DMS53 (cell line): ENCODE results near the gene ACVR1B.

ENCODE experiments used
- DNase-seq: peaks from one replicate; lab custom pipeline; 2025; lab: John Stamatoyannopoulos, UW

The ACVR1B gene

GRCh38 chr12:51943346-51943745 is 8.2 kb upstream of the ACVR1B start:
- DNase-seq: no peak

GRCh38 chr12:51944608-51945233 is 6.8 kb upstream of the ACVR1B start:
- no peak for DNase-seq

- DNase-seq: no peak
Measured at GRCh38 chr12:51947246-51947996, 4.1 kb upstream of the ACVR1B start.

DNA sequence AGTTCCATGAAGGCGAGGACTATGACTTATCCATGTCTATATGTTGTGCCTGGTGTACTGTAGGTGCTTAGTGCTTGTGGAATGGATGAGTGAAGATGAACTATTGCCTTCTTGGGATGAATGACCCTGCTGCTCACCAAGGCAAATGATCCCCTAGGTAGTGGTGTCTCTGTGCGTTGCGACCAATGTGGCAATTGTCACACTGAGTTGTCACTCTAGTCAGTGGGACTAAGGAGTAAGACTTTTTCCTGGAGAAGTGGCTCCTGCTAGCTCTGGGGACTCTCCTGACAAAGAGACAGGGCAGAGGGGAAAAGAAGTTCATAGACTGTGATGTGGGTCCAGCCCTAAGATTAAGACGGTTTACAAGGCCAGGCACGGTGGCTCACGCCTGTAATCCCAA is 3.4 kb upstream of the ACVR1B start:
- DNase-seq: no peak

DNA sequence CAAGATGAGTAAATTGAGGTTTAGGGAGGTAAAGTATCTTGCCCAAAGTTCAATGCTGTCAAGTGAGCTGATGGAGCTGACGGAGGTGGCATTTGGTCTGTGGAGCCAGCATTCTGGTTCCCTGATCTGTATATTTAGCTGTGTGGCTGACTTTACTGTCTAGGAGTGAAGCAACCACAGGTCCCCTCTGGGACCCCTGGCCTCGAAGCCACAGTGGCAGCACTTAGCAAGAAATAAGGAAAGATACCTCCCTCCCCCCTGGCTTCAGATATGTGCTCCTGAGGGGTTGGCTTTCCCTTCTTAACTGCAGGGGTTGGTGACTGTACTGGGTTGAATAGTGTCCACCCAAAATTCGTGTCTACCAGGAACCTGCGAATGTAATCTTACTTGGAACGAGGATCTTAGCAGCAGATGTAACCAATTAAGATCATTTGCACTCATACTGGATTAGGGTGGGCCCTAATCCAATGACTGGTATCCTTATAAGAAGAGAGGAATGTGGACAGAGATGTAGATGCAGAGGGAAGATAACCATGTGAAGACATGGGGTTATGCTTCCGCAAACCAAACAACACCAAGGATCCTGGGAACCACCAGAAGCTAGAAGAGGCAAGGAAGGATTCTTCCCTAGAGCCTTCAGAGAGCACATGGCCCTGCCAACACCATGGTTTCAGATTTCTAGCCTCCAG is 2.0 kb upstream of the ACVR1B start:
- no peak for DNase-seq

DNA sequence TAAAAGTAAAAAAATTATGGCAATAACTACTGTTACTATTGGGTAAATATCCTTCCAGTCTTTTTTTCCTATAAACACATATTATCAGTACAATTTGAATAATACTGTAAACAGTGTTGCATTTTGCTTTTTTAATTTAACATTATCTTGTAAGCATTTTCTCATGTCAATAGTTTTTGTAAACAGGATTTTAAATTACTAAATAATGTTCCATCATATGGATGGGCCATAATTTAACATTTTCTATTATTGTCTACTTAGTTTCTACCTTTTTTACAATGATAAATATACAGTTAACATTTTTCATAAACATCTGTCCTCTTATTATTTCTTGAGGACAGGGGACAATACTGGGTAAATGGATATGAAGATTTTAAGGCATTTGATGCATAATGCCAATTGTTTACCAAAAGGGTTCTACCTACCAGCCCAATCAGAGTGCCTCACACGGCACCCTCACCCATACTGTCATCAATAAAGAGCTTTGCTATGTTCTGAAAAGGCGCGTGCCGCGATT is 759 bp upstream of the ACVR1B start:
- no peak for DNase-seq

DNA sequence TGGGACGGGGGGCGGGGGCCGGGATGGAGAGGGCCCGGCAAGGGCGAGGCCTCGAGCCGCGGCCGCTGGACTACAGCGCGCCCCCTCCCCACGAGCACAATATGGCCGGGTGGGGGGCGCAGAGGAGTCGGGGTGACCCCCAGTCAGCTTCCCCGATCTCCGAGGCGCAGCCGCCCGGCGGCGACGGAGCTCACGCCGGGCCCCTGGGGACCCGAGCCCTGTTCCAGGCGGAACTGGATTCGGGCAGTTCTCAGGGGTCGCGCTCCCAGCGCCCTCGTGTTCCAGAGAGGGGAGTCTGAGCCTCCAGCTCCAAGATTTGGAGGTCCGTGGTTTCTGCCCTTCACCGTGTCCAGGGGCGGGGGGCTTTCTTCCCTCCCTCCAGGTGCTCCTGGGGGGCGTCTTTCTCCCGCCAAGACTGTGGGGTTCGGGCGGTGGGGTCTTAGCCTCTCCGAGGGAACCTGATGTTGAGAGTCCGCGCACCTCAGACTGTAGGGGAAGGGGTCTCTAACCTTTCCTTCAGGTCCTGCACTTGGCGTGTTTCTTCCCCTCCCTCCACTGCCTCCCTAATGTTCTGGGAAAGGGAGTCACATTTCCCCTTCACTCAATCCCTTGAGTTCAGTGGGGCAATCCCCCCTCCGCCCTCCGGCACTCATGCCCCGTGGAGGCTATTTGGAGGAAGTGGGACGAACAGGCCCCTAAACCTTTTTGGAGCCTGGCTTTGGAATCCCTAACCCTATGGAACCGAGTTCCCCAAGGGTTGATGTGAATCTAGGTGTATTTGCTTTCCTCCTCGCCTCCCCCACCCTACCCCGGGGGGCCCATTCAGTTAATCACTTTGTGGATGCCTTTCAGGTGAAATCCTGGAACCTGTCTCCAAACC is 584 bp downstream of the ACVR1B start:
- peak; percentile 55 for DNase-seq

DNA sequence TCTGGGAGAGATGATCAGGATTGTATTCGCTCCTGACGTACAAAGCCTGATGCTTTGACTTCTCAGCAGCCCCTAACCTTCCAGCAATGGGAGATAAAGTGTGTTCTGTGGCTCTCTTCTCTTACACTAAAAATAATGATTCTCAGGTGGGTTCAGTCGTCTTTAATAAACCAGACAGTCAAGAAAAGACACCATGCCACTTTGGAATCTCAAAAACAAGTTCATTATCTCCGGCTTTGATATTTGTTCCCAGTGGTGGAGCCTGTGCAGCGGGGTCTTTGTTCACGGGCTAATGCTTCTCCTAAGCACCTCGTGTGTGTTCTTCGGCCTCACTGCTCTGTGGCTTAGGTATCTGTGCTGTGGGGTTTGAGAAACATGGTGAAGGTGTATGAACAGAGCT is 1.6 kb downstream of the ACVR1B start:
- no peak for DNase-seq

GRCh38 chr12:51953864-51954263 is 2.4 kb downstream of the ACVR1B start:
- no peak for DNase-seq

DNA sequence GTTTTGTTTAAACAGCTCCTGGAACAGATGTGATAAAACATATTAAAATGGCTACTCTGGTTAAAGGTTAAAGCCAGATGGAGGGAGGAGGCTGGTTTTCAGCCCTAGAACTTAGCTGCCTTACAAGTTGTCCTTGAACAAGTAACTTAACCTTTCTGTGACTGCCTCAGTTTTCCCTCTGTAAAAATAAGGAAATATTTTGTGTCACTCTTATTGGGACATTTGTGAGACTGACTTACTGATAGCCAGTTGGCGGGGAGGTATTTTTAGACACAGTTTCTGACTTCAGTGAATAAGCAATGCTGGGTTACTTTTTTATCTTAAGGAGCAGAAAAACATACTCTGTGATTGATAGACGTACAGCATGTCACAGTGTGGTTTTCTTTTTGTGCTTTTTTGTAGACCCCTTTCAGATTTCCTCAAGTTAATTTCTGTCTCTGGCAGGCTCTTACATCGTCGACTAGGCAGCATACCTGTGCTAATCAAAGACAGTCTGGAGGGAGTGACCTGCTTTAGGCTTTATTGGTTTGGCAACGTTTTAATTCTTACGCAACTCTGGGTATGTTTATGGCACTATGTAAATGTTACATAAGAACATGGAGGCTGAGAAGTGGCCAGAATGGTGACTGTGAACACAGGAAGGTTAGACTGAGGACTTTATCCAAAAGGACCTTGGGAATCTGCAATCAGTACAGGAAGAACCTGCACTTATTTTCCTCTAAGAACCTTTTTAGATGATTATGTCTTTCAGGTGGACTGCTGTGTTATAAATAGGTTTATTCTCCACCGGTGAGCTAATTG is 3.3 kb downstream of the ACVR1B start:
- no peak for DNase-seq

DNA sequence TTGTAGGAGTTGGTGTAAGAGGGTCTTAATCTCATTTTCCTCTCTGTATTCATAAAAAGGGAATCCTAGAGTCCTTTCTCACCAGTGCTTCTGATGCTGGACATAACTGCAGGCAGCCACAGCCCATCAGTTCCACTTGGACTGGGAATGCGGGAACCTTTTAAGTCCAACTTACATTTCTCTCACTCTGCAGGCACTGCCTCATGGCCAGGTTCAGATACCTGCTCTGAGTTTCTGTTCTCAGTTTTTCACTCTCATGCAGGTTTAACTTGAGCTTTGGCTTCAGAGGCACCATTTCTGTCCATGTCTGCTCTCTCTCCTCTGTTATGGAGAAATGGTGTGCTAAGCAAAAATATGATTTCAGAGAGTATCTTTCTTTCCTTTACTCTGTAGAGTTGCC is 4.2 kb downstream of the ACVR1B start:
- no peak for DNase-seq

DNA sequence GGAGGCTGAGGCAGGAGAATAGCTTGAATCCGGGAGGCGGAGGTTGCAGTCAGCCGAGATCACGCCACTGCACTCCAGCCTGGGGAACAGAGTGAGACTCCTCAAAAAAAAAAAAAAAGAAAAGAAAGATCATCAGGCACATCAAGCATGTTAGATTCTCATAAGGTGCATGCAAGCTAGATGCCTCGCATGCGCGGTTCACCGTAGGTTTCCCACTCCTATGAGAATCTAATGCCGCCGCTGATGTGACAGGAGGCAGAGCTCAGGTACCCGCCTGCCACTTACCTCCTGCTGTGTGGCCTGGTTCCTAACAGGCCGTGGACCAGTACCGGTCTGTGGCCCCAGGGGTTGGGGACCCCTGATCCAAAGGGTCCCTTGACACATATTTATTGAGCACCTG is 7.0 kb downstream of the ACVR1B start:
- no peak for DNase-seq

DNA sequence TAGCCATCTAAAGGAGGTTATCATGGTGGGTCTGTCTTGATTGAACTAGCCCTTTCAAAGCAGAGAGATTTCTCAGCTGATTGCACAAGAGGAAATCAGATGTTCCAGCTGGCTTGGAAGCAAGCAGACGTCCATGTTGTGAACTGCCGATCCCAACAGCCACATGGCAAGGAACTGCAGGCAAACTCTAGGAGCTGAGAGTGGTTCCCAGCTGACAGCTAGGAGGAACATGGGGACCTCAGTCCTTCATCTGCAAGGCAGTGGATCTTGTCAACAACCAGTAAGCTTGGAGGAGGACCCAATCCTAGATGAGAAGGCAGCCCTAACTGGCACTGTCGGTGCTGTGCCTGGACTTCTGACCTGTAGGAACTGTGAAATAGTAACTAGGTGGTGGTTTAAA is 7.7 kb downstream of the ACVR1B start:
- DNase-seq: no peak

DNA sequence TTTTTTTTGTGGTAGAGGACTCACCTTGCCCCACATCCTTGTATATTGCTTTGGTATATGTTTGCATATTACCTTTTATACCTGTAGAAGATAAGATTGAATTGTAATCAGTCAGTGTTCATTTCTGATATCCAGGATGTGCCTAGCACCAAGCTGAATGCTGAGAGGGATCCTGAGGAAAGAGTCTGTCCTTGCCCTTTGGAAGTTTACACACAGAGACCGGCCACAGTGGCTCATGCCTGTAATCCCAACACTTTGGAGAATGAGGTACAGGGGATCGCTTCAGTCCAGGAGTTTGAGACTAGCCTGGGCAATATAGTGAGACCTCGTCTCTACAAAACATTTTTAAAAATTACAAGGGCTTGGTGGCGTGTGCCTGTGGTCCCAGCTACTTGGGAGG is 8.4 kb downstream of the ACVR1B start:
- no peak for DNase-seq

DNA sequence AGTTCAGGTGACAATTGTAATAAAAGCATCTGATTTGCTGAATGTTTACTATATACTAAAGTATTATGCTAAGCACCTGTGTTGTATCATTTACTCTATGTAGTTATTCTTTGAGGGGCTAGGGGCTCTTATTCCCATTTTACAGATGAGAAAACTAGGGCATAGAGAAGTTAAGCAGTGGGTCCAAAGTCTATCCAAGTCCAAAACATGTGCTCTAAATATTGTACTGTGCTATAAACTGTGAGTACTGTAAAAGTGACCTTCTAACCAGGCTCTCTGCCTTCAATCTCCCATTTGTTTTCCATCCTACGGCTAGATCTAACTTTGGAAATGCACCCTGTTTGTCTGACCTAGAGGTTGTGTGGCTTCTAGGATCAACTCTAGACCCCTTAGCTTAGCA is 9.0 kb downstream of the ACVR1B start:
- no peak for DNase-seq

DNA sequence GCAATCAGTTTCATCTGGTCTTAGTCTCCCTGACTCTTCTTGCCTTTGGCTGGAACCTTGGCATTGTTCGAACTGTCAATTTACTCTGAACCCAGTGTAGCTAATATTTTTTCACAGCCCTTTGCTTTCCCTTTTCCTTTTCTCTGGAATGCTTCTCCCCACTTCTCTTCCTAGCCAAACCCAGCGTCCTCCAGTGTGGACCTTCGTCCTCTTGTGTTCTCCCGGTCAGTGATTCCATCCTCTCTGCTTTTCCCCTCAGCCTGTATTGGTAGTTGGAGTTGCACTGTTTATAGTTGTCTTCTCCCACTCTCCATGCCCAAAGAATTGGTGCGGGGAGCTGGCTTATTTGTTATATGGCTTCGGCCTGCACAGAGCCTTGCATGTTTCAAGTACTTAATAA is 9.4 kb downstream of the ACVR1B start:
- DNase-seq: no peak

DNA sequence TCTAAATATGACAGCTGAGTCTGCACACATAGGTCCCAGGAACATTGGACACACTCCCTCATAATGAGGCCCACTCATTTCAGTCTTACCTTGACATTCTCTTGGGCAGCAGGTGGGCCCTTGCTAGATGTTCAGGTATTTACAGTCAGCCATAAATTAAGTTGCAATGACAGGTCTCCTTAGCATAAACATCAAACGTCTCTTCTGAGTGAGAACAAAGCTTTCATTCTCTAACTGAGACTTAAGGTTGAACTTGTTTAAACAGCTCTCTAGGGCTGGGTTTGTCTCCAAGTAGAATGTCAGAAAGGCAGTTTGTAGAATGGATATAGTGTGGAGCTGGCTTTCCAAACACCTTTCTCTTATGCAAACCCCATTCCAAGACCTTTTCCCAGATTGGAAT is 10.3 kb downstream of the ACVR1B start:
- peak; percentile 42 for DNase-seq

- no peak for DNase-seq
Measured at GRCh38 chr12:51962737-51963136, 11.2 kb downstream of the ACVR1B start.

DNA sequence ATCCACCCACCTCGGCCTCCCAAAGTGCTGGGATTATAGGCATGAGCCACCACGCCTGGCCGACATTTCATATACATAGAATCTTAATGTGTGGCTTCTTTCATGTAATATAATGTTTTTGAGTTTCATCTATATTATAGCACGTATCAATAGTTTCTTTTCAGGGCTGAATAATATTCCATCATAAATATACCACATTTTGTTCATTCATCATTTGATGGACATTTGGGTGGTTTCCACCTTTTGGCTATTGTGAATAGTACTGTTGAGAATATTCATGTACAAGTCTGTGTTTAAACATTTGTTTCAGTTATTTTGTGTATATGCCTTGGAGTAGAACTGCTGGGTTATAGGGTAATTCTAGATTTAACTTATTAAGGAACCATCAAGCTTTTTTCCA is 12.0 kb downstream of the ACVR1B start:
- no peak for DNase-seq

- no peak for DNase-seq
Measured at GRCh38 chr12:51969643-51970042, 18.1 kb downstream of the ACVR1B start.

- peak; percentile 20 for DNase-seq
Measured at GRCh38 chr12:51970904-51971646, 19.6 kb downstream of the ACVR1B start.
